Measurements from ENCODE around the gene DIP2B. TPM values are rescaled to one million over a fixed set of nuclear protein-coding genes. Genes with fewer than 3 reads are reported as not detected.

The DIP2B gene
- total RNA-seq, 1 donor from 2014 or later, result 39.3 TPM

- H3K27me3 ChIP-seq (ENCODE audit: control insufficient read depth, insufficient read depth, low read length), result no peaks in the 10 kb centered on the region
- no peak overlapping the region for H3K4me3 ChIP-seq (ENCODE audit: low read depth, low read length)
- peaks cover 2% of the 10 kb centered on the region for H3K36me3 ChIP-seq (ENCODE audit: control insufficient read depth, insufficient read depth, low read length)
- TF ChIP-seq, protein P1, sequence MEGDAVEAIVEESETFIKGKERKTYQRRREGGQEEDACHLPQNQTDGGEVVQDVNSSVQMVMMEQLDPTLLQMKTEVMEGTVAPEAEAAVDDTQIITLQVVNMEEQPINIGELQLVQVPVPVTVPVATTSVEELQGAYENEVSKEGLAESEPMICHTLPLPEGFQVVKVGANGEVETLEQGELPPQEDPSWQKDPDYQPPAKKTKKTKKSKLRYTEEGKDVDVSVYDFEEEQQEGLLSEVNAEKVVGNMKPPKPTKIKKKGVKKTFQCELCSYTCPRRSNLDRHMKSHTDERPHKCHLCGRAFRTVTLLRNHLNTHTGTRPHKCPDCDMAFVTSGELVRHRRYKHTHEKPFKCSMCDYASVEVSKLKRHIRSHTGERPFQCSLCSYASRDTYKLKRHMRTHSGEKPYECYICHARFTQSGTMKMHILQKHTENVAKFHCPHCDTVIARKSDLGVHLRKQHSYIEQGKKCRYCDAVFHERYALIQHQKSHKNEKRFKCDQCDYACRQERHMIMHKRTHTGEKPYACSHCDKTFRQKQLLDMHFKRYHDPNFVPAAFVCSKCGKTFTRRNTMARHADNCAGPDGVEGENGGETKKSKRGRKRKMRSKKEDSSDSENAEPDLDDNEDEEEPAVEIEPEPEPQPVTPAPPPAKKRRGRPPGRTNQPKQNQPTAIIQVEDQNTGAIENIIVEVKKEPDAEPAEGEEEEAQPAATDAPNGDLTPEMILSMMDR (IDR thresholded peaks at IDR 0.05; ENCODE audit: insufficient read depth, low read length, poor library complexity, severe bottlenecking), result no peak
- no peak for DNase-seq (ENCODE audit: low read depth)
Measured at GRCh38 chr12:50727466-50727865, 222.7 kb downstream of the DIP2B start.

- H3K27me3 ChIP-seq (ENCODE audit: control insufficient read depth, insufficient read depth, low read length), result no peaks in the 10 kb centered on the region
- peaks cover 2% of the 10 kb centered on the region for H3K36me3 ChIP-seq (ENCODE audit: control insufficient read depth, insufficient read depth, low read length)
- DNase-seq (ENCODE audit: low read depth), result no peak
- TF ChIP-seq, protein P1 (IDR thresholded peaks at IDR 0.05; ENCODE audit: insufficient read depth, low read length, poor library complexity, severe bottlenecking), result no peak
- no peak overlapping the region for H3K4me3 ChIP-seq (ENCODE audit: low read depth, low read length)
Measured at GRCh38 chr12:50728417-50728816, 223.6 kb downstream of the DIP2B start.

- DNase-seq (ENCODE audit: low read depth), result no peak
- Histone ChIP-seq H3K36me3 (ENCODE audit: control insufficient read depth, insufficient read depth, low read length) (peaks cover 2% of the 10 kb centered on the region), H3K4me3 (ENCODE audit: low read depth, low read length) (no peak overlapping the region), H3K27me3 (ENCODE audit: control insufficient read depth, insufficient read depth, low read length) (no peaks in the 10 kb centered on the region)
- TF ChIP-seq, protein P1 (IDR thresholded peaks at IDR 0.05; ENCODE audit: insufficient read depth, low read length, poor library complexity, severe bottlenecking), result no peak
Measured at GRCh38 chr12:50728841-50729240, 224.1 kb downstream of the DIP2B start.

DNA sequence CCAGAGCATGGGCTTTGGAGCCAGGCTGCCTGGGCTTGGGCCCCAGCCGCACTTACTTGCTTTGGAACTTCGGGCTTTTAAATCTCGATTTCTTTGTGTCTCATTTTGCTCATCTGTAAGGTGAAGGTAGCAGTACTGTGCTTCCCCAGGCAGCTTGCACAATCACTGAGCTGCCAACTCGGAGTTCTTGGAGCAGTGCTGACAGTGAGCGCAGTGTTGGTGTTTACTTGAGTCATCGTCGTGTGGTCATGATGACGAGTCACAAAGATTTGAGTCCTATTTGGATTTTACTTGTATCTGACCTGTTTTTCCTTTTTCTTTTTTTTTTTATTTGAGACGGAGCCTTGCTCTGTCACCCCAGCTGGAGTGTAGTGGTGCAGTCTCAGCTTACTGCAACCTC, 227.8 kb downstream of the DIP2B start:
- no peaks in the 10 kb centered on the region for H3K27me3 ChIP-seq (ENCODE audit: control insufficient read depth, insufficient read depth, low read length)
- peak; percentile 9 for DNase-seq (ENCODE audit: low read depth)

GRCh38 chr12:50733706-50734105, 228.9 kb downstream of the DIP2B start:
- H3K27me3 ChIP-seq (ENCODE audit: control insufficient read depth, insufficient read depth, low read length), result no peaks in the 10 kb centered on the region
- TF ChIP-seq, protein P1 (IDR thresholded peaks at IDR 0.05; ENCODE audit: insufficient read depth, low read length, poor library complexity, severe bottlenecking), result no peak
- H3K36me3 ChIP-seq (ENCODE audit: control insufficient read depth, insufficient read depth, low read length), result no peaks in the 10 kb centered on the region
- DNase-seq (ENCODE audit: low read depth), result no peak
- no peak overlapping the region for H3K4me3 ChIP-seq (ENCODE audit: low read depth, low read length)

More for the DNA sequence above, 227.8 kb downstream of the DIP2B start:
- TF ChIP-seq, protein P1 (IDR thresholded peaks at IDR 0.05; ENCODE audit: insufficient read depth, low read length, poor library complexity, severe bottlenecking), result no peak
- H3K36me3 ChIP-seq (ENCODE audit: control insufficient read depth, insufficient read depth, low read length), result peaks cover 1% of the 10 kb centered on the region
- no peak overlapping the region for H3K4me3 ChIP-seq (ENCODE audit: low read depth, low read length)

Data from kidney epithelial cell (primary cell).